ENCODE data around the gene ITPR1.
"Not testable (repeated sequence)": the region's sequence is repeated elsewhere in the genome, so short reads cannot be mapped to it uniquely, and the experiment has no call there.

Gene ITPR1

DNA sequence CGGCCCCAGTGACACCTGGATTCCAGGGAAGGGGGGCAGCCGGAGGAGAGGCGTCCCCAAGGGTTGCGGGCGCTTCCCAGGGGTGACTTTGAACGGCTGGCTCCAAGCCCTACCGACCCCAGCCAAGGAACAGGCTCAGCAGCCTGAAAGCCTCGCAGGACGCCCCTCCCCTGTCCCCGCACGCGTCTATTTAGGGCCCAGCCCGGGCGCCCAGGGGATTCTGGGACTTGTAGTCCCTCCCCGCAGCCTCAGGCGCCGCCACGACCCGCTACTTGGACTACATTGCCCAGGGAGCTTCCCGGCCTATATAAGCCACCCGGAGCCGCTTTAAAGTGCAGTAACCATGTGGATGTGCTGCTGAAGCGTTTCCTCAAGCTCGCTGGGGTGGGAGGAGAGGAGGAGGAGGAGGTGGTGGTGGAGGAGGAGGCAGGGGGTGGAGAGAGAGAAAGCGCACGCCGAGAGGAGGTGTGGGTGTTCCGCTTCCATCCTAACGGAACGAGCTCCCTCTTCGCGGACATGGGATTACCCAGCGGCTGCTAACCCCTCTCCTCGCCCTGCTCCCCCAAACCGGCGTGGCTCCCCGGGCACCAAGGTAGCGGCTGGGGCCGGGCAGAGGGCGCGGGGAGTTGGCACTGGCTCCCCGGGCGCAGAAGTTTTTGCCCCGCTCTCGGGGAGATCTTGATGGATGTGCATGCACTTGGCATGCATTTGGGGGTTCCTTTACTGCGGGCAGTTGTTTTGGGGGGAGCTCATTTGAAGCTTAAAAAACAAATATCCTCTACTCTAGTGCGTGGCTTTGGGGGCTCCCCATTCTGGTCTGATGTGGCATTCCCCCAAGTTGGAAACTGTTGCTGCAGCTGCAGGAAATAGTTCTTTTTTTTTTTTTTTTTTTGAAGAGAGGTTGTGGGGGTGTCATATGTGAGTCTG, at the start of gene ITPR1:
ITPR1 (plus strand) TSS at position 335 of the 927 bp plus-strand sequence. CDS start 23,144 bp downstream, outside the sequence.
- H3K4me3 ChIP-seq (ENCODE audit: low read depth, low read length): peak within 1 kb of the TSS; percentile 76

DNA sequence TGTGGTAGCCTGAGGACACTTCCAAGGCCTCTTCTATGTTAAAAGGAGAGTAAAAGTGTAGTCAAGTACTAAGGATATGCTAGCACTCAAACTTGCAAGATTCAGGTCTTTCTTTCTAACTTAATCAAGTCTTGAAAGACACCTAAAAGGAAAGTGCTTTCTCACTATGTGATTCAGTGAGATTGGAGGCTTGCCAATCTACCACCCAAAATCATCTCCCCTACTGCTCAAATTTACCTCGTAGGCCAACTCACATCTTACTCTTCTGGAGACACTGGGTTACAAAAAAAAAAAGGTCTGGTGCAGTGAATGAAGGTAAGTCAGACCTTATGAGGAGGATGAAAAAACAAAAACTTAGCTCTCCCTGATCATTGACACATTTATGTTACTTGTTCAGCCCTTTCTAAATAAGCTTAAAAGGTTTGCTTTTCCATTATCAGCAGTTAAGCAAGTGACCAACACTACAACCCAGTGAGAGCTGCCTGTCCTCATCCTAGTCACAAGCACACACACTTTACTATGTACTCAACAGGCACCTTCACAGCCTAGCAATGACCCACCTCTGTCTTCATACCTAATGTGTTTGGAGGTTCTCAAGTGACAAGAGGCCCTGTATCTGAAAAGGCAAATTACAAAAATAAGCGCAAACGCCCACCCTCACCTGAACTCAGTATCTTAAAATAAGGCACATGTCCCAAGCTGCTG, 45.7 kb upstream of the ITPR1 start:
- H3K4me3 ChIP-seq (ENCODE audit: low read depth, low read length): no peak overlapping the region

DNA sequence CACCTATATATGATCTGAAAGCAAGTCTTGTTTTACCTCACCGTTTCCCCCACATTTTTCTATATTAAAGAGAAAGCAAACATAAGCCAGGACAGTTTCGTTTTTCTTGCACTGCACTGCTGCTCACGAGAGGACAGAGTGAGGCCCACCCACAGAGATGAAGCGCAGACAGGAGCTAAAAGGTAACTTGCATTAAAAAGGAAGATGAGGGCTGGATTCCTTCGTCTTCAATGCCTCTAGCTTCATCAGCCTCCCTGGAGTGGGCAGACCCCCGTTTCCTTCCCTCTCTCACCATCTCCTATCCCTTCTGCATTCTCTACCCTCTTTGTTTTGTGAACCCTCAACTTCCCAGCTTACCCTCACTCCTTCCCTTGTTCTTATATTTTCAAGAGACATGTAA, 45.0 kb upstream of the ITPR1 start:
- no peak overlapping the region for H3K4me3 ChIP-seq (ENCODE audit: low read depth, low read length)

DNA sequence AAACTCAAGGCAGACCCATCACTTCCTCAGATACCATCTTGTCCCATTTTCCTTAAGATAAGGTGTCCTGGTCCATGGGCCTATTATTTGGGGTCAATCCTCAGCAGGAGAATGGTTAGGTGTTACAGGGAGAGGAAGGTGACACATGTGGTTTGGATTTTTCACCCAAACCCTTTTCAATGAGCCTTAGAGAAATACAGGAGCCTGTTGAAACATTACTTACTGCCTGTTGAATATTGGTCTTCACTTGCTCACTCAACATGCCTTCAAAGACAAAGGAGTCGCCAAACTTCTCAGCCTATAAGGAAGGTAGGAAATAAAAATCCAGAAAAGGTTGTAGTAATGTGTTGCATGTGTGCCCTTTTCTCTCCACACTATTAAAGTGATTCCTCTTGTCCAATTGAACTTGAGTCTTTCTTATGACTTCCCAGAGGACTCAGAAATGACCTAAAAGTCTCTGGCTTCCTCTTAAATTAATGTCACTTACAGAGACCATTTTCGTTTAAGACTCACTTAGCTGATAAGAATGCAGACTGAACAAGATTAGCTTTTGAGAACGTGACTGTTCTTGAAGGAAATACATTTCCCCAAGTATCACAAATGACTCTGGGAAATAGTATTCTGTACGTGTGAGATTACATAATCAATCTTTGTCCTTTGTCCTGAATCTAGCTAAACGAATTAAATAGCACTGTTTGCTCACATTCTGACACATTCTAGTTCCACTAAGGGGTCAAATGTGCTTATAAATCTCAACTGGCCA, 43.9 kb upstream of the ITPR1 start:
- H3K4me3 ChIP-seq (ENCODE audit: low read depth, low read length): no peak overlapping the region

DNA sequence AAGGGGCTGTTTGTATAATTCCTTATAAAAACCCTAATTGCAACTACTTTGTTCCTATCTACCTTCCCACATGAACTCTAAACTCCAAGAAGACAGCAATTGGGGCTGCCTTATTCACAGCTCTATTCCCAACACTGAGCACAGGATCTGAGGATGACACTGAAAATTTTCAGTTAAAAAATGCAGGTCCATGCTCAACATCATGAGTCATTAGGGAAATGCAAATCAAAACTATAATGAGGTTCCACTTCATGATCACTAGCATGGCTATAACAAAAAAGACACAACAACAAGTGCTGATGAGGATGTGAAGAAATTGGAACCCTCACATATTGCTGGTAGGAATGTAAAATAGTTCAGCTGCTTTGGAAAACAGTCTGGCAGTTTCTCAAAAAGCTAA, 39.0 kb upstream of the ITPR1 start:
- no peak overlapping the region for H3K4me3 ChIP-seq (ENCODE audit: low read depth, low read length)

DNA sequence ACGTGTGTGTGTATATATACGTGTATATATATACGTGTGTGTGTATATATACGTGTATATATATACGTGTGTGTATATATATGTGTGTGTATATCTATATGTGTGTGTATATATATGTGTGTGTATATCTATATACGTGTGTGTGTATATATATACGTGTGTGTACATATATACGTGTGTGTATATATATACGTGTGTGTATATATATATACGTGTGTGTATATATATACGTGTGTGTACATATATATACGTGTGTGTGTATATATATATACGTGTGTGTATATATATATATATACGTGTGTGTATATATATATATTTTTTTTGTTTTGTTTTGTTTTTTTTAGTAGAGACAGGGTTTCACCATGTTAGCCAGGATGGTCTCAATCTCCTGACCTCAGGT, 36.4 kb upstream of the ITPR1 start:
- not testable (repeated sequence) for H3K4me3 ChIP-seq (ENCODE audit: low read depth, low read length)

DNA sequence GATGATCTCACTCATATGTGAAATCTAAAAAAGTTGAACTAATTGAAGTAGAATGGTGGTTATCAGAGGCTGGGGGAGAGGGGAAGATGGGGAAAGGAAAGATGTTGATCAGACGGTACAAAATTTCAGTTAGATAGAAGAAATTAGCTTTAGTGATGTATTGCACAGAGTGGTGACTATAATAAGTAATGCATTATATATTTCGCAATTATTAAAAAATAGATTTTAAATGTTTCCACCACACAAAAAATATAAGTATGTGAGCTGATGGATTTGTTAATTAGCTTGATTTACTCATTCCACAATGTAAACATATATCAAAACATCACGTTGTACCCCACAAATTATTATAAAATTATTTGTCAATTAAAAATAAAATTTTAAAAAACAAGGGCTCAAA, 34.2 kb upstream of the ITPR1 start:
- no peak overlapping the region for H3K4me3 ChIP-seq (ENCODE audit: low read depth, low read length)

DNA sequence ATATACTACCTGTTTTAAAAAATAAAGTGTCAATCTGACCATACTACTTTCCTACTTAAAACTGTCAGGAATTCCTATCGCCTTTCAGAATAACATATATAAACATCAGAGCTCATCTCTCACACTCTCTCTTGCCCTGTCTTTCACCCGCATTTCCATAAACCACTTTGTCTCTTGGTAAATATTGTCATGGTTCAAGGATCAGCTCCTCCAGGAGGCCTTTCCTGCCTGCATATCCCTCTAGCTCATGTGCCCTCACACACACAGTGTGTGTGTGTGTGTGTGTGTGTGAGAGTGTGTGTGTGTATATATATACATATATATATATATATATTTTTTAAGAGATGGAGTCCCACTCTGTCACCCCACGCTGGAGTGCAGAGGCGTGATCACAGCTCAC, 32.8 kb upstream of the ITPR1 start:
- H3K4me3 ChIP-seq (ENCODE audit: low read depth, low read length): no peak overlapping the region

DNA sequence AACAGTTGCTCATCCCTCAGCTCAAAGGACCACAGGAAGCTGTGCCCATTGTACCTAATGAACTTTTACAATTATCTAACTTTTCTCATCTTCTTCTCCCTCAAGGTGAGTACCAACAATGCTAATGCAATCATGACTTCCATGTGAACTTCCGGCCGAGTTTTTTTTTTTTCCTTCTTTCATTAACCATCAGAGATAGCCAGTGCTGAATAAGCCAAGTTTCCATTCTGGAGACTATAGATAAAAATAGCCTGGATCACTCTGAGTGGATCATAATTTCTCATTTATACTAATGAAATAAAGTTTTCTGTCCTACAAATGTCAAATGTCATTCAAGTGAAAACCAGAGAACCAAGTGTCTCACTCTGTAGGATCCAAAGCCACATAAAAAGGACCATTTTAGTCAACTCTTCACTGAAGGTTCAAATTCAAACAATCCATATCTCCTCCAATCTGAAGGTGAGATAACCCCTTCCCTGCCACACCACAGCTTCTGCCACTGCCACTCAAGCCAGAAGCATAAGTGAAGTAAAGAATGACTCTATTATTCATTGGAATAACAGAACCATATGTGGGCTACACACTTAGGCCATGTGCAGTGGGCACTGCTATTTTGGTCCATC, 31.6 kb upstream of the ITPR1 start:
- no peak overlapping the region for H3K4me3 ChIP-seq (ENCODE audit: low read depth, low read length)

DNA sequence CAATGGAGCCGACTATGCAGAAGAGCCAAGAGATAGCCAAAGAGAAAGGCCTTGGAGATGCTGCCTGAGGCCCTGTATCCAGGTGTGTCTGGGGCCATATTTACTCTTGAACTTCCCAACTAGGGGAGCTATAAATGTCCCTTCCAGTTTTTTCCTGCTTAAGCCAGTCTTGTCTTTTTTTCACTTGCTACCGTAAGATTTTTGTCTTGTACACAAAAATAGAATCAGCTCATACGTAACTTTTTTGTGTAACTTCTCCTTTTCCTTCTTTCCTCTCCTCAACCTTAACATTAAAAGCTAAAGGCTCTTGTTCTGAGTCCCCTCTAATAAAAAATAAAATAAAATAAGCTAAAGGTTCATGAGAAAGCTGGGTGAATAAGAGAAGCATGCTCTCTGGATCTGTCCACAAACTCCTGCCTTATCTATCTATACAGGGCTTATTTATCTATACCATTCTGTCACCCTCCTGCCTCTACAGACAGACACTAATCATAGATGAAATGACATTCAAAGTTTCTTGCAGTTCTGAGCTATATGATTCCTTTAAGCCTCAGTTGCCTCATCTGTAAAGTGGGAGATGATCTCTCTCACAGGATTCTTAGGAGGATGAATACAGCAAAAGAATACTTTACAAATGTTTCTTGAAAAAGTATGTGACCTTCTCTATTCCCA, 30.6 kb upstream of the ITPR1 start:
- H3K4me3 ChIP-seq (ENCODE audit: low read depth, low read length): no peak overlapping the region

DNA sequence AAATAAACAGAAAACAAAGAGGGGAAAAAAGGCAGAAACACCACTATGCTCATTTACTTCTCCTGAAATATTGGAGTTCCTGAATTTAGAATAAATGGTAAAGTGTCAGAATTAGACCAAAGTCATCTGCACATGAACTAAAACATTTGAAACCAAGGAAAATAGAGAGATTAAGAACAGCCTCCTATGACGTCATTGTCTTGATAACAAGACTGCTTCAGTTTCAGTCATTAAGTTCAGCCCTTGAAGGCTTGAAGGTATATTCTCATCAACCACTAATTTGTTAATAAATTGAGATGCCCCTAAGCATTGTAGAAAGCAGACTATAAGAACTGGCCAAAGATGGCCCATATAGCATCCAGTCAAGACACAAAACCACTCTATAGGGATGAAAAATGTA, 28.6 kb upstream of the ITPR1 start:
- H3K4me3 ChIP-seq (ENCODE audit: low read depth, low read length): no peak overlapping the region

DNA sequence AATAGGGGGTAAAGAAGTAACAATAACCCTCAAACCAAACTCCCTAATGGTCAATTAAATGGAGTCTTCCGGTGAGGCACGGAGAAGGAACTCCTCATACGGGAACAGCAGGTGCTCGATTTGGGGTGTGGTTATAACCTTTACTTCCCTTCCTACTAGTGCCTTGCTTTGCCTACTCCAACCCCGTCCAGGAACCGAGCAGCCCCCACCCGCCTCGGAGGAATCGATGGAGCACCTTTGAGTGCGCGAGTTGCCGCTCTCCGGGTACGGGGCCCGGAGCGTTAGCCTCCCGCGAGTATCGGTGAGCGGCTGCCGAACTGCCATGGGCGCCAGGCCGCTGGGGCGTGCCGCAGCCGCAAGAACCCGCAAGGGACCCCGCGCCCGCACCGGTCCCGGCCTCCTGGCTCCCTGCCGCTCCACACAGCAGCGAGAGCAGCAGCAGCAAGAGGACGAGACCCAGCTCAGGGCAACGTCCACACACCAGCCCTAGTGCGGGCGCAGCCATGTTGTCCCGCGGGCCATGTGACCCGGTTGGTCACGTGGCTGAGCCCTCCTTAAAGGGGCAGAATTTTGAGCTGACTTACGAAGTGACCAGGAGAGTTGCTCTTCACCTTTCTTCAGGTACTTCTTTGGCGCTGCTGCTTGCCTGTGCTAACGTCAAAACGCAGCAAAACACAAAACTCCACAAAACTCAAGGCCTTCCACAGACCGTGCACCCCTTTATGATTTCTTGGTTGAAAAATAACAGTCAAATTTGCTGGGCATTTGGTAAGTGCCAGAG, 26.2 kb upstream of the ITPR1 start, which contains the start of gene SUMF1:
SUMF1 (minus strand) TSS at position 529 of the 781 bp plus-strand sequence; CDS start at position 505, 24 bp downstream.
- H3K4me3 ChIP-seq (ENCODE audit: low read depth, low read length): peak within 1 kb of the TSS; percentile 78

DNA sequence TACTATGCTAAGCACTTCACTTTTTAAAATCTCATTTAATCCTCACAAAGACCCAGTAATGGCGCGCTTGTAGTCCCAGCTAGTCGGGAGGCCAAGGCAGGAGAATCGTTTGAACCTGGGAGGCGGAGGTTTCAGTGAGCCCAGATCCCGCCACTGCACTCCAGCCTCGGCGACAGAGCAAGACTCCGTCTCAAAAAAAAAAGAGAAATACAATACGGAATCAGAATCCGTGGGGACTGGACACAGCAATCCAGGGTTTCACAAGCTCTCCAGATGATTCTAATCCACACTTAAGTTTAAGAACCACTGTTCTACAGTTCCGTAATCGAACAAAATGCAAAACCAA, 25.7 kb upstream of the ITPR1 start:
- peak overlapping the region; percentile 78 for H3K4me3 ChIP-seq (ENCODE audit: low read depth, low read length)

DNA sequence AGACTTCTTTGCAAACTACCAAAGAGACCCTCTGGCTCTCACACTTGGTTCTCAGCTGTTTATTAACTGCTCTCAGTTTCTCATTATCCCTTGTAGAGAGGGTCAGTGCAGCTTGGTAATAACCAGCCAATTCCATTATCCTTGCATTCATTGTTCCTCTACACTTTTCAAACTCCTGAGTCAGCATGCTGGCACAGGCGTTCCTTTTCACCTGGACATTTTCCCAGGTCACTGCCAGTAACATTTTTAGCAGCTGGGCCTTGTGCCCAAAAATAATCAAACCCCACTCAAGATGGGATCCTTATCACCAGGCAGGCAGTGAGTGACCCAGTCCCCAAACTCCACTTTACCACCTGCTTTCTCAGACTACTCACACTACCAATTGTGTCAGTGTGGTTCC, 21.2 kb upstream of the ITPR1 start:
- H3K4me3 ChIP-seq (ENCODE audit: low read depth, low read length): no peak overlapping the region

DNA sequence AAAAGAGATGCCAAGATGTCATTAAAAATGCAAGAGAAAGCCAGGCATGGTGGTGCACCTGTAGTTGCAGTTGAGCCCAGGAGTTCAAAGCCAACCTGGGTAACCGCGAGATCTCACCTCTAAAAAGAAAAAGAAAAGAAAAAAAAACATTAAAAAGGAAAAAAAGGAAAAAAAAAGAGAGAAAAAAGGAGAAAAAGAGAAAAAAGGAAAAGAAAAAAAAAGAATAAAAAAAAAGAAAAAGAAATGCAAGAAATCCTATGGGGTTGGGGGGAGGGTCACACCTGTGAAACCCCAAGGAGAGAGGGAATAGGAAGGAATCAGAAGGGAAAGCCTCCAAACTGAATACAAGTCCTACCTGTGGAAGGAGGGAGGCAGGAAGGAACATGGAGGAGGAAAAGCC, 20.8 kb upstream of the ITPR1 start:
- no peak overlapping the region for H3K4me3 ChIP-seq (ENCODE audit: low read depth, low read length)

DNA sequence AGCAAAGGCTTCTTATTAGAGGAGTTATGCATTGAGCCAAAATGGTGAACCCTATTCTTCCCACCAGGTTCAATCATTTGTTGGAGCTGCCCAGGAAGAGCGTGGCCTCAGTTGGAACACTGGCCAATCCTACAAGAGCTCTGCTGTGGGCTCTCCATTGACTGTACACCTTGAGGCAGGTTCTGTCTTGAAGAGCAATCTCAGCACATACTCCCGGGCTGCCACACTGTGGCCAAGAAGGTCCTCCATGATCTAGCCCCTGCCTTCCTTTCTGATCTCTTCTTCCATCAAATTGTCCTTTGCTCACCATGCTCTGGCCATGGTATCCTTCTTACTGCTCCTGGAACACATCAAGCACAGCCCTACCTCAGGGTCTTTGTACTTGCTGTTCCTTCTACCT, 20.4 kb upstream of the ITPR1 start:
- H3K4me3 ChIP-seq (ENCODE audit: low read depth, low read length): no peak overlapping the region

DNA sequence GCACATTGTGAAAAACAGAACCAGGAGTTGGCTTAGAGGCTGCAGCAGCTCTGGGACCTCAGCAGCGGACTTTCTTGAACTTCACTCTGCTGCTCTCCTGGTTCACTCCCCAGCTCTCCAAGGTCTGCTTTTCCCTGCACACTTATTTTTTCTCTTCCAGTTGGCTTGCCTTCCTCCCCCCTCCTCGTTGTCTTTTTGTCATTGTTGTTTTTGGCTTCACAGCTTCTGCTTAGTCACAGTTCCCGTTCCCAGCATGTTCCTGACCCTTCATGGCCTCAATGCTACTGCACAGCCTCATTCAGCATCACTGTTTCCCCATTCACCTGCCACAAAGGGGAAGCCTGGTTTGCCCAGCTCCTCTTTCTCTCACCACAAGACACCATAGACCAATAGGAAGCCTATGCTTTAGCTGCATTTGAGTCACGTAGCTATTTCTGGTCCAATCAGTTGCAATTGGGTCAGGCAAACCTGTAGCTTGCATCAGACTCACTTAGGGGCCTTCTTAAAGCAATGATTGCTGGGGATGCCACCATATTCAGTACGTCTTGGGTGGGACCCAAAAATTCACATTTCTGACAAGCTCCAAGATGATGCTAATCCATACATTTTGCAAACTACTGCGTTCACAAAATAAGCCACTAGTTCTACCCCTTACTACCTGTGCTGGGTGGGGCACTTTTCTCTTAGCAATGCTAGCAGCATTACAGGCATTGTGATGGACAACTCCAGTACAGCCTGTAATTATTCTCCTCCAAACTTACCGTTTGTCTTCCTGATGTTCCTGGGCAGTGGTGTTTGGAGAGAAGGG, 18.3 kb upstream of the ITPR1 start:
- H3K4me3 ChIP-seq (ENCODE audit: low read depth, low read length): no peak overlapping the region

DNA sequence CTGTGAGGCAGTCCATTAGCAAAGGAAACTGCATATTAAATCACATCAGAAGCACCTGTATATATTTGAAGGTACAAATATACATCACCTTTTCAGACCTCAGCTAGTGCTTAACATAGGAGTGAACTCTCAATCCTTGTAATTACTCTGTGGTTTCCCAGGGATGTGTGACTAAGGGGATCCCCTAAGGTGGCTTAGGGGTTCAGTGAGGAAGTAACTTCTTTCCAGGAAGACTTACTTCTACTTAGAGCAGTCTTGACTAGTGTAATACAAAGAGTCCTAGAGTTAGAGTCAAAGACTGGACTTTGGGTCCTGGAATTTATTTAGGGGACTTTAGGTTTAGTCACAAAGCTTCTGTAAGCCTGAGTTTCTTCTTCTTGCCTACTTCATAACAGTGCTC, 17.3 kb upstream of the ITPR1 start:
- no peak overlapping the region for H3K4me3 ChIP-seq (ENCODE audit: low read depth, low read length)

DNA sequence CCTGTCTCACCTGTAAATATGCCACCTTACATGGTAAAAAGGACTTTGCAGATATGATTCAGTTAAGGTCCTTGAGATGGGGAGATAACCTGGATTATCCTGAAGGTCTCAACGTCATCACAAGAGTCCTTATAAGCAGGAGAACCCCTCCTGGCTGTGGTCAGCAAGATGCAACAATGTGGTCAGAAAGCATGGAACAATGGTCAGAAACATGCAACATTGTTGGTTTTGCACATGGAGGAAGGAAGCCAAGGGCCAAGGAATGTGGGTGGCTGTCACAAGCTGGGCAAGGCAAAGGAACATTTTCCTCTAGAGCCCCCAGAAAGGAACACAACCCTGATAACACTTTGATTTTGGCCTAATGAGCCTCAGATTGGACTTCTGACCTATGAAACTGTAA, 16.7 kb upstream of the ITPR1 start:
- no peak overlapping the region for H3K4me3 ChIP-seq (ENCODE audit: low read depth, low read length)
